Muscle of back (tissue), 13 donors: ENCODE data around the gene ENTPD6. TPM values are rescaled to one million over a fixed set of nuclear protein-coding genes. Genes with fewer than 3 reads are reported as not detected.
A peak's percentile ranks its signal among the peaks of the same experiment; 100 is the strongest.
"Not testable (repeated sequence)": the region's sequence is repeated elsewhere in the genome, so short reads cannot be mapped to it uniquely, and the experiment has no call there.

Source experiments
- DNase-seq, 3 donors: peaks; one replicate each; pipeline versions ENCODE4 v3.0.0 to v3.0.0-alpha.2; 2013
- long read RNA-seq, 9 donors: transcript quantifications; one replicate each; lab custom pipeline, GENCODE V29; 2026
- polyA plus RNA-seq, 10 donors: library from polyadenylated mRNA; unstranded; fragments of 120-200 nt; gene quantifications; one replicate each; pipeline ENCODE4 v1.2.1, GENCODE V29; 2013; ENCODE audit not compliant: insufficient read length in 10 of 10

The ENTPD6 gene
- 10 to 100 TPM; 26.3 to 42.5 (median 33.8) TPM for polyA plus RNA-seq
- long read RNA-seq, donor 1, transcript ENTPD6-201 (14 exons, 2,708 nt) = major isoform, 6 of 6 reads
- long read RNA-seq, donor 1, partial matches to known transcripts = 0 of 6 reads
- long read RNA-seq, donor 1, other reads (novel, unspliced or antisense) = 0 of 6 reads
- long read RNA-seq, donor 2, partial matches to known transcripts = 0 of 1 reads
- long read RNA-seq, donor 2, other reads (novel, unspliced or antisense) = 0 of 1 reads
- long read RNA-seq, donor 3 = 0 reads
- long read RNA-seq, donor 4, partial matches to known transcripts = 0 of 3 reads
- long read RNA-seq, donor 4, other reads (novel, unspliced or antisense) = 0 of 3 reads
- long read RNA-seq, donor 5, partial matches to known transcripts = 0 of 3 reads
- long read RNA-seq, donor 5, other reads (novel, unspliced or antisense) = 0 of 3 reads
- long read RNA-seq, donor 6, partial matches to known transcripts = 0 of 4 reads
- long read RNA-seq, donor 6, other reads (novel, unspliced or antisense) = 0 of 4 reads
- long read RNA-seq, donor 7, partial matches to known transcripts = 0 of 1 reads
- long read RNA-seq, donor 7, other reads (novel, unspliced or antisense) = 0 of 1 reads
- long read RNA-seq, donor 8, partial matches to known transcripts = 0 of 1 reads
- long read RNA-seq, donor 8, other reads (novel, unspliced or antisense) = 0 of 1 reads
- long read RNA-seq, donor 9, partial matches to known transcripts = 0 of 1 reads
- long read RNA-seq, donor 9, other reads (novel, unspliced or antisense) = 0 of 1 reads

GRCh38 chr20:25195014-25195961 is at the start of gene ENTPD6:
Gene ENTPD6, plus strand, starts transcription at chr20:25195712. Its CDS starts 10,825 bp downstream, at chr20:25206537.
- peak; percentile 90 to 96 (median 93) for DNase-seq

- DNase-seq = no peak
These were observed 48.5 kb upstream of the ENTPD6 start for GRCh38 chr20:25146976-25147375.

DNA sequence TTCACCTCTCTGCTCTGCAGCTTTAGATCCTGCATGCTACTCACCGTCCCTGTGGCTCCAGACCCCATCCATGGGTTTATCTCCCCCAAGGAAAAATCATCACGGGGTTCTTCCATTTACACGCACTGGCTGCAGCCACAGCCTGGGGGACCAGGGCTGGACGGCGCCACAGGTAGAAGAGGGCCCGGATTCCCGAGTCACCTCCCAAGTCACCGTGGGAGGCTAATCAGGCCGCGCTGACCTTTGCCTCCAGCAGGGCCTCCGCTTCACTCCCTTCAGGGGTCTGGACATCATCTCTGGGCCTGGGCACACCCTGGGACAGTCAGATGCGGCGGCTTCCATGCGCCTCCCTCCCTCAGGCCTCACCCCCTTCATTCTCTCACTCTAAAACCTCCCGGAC is 47.8 kb upstream of the ENTPD6 start:
- no peak for DNase-seq

GRCh38 chr20:25148181-25148981 is 47.1 kb upstream of the ENTPD6 start:
- peak; percentile 34 to 71 (median 36) for DNase-seq

GRCh38 chr20:25148982-25149846 is 46.3 kb upstream of the ENTPD6 start:
- no peak for DNase-seq

DNA sequence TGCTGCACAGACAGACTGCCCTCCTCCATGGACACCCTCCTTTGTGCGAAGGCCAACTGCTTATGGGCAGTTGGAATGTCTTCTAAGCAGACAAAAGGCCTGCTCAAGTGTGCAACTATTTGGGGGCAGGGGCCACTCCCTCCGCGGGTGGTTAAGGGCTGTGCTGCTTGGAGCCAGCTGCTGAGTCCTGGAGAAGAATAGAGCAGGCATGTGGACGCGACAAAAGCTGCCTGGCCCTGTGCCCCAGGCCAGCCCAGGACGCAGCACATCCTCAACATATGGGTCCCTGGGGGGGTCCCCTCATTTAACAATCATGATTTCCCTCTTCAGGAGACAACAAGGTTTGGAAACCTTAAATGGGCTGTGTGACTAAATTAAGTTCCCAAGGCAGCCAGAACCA is 45.5 kb upstream of the ENTPD6 start:
- no peak for DNase-seq

- DNase-seq = no peak
These were observed 37.5 kb upstream of the ENTPD6 start for GRCh38 chr20:25158043-25158442.

- DNase-seq = no peak
These were observed 35.0 kb upstream of the ENTPD6 start for GRCh38 chr20:25160467-25160866.

- no peak for DNase-seq
These were observed 34.6 kb upstream of the ENTPD6 start for GRCh38 chr20:25160897-25161296.

GRCh38 chr20:25165128-25165527 is 30.4 kb upstream of the ENTPD6 start:
- DNase-seq = no peak

DNA sequence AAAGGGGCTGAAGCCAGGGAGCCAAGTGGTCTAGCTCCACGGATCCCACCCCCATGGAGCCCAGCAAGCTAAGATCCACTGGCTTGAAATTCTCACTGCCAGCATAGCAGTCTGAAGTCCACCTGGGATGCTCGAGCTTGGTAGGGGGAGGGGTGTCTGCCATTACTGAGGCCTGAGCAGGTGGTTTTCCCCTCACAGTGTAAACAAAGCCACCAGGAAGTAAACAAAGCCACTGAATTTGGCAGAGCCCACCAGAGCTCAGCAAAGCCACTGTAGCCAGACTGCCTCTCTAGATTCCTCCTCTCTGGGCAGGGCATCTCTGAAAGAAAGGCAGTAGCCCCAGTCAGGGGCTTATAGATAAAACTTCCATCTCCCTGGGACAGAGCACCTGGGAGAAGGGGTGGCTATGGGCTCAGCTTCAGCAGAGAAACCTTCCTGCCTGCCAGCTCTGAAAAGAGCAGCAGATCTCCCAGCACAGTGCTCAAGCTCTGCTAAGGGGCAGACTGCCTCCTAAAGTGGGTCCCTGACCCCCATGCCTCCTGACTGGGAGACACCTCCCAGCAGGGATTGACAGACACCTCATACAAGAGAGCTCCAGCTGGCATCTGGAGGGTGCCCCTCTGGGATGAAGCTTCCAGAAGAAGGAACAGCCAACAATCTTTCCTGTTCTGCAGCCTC is 29.3 kb upstream of the ENTPD6 start:
- DNase-seq = not testable (repeated sequence)

DNA sequence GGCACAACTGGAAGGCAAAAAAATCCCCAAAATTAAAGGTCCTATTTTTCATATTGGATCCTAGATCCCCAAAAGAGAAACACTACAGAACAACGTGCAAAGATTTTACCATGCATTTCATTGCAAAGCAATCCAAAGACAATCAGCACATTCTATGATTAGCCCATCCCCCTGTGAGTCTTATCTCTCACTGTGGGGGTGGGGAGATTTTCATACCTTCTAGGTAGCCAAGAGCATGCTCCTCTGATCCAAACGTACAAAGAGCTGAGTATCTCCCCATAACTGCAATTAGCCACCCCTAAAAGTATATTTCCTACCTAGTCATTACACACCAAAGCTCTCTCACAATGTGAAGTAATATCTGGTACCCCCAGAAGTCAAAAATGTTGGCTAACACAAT is 22.2 kb upstream of the ENTPD6 start:
- no peak for DNase-seq

DNA sequence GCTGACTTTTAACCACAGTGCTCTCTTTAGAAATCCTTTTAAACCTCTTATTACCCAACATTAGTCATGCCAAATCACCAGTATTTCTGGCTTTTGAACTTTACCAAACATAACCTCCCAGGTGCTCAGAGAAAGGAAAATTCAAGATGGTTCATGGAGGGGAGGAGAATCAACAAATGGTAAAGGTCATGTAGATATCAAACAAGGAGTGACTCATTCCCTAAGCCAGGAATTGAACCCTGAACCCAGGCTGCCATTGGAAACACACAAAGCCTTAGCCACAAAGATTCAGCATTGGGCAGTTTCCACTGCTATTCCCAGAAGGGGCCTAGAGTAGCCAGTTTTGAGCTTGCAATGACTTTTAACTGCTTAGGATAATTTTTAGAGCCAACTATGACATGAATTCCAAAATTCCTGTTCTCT is 21.6 kb upstream of the ENTPD6 start:
- DNase-seq = no peak

GRCh38 chr20:25176184-25176583 is 19.3 kb upstream of the ENTPD6 start:
- DNase-seq = no peak

DNA sequence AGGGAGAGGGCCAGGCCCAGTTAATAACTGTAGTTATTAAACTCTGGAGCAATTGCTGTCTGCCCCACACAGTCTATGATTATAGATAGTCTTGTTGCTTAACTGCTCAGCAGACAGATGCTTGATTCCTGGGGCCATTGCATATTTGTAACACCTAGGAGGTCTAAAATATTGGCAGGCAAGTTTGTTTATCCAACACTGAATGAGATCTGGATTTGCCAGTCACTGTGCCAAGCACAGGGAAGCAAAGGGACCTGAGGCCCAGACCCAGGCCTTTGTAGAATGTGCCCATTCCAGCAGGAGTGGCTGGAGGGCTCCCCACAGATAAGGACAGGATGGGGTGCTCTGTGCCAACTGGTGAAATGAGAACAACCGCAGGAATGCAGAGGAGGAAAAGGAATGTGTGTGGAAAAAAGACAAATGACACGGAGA is 17.6 kb upstream of the ENTPD6 start:
- DNase-seq = no peak

- peak; percentile 38 to 61 (median 45) for DNase-seq
These were observed 16.7 kb upstream of the ENTPD6 start for GRCh38 chr20:25178563-25179438.

DNA sequence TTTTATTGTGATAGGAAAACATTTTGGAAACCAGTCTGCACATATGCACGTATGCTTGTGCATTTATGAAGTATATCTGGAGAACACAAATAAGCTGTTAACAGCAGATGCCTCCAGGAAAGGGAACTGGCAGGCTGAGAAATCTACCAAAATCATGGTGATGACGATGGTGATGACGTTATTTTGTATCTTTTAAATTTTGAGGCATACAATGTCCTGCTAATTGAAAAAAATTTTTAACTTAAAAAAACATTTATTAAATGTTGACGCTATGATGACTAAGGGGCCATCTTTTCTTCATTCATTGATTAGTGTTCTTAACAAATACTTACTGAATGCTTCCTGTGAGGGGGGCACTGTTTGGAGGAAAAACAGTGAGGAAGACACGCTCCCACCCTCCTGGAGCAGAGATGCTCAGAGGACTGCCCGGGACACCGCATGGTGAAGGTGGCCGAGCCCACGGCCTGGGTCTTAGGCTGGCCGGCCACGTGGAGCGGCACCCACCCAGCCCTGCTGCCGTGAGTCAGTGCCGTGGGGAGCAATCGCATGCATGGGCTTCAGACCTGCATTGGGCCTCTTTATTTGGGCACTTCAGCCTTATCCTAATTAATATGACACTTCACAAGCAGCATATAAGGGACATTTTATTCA is 15.9 kb upstream of the ENTPD6 start:
- DNase-seq = no peak

DNA sequence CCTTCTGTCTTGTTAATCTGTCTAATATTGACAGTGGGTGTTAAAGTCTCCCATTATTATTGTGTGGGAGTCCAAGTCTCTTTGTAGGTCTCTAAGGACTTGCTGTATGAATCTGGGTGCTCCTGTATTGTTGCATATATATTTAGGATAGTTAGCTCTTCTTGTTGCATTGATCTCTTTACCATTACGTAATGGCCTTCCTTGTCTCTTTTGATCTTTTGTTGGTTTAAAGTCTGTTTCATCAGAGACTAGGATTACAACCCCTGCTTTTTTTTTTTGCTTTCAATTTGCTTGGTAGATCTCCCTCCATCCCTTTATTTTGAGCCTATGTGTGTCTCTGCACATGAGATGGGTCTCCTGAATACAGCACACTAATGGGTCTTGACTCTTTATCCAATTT is 11.1 kb upstream of the ENTPD6 start:
- not testable (repeated sequence) for DNase-seq
